CD4-positive, alpha-beta T cell (primary cell): ENCODE measurements around the gene SELPLG. TPM values are rescaled to one million over a fixed set of nuclear protein-coding genes. Genes with fewer than 3 reads are reported as not detected.
"Not testable (repeated sequence)": the region's sequence is repeated elsewhere in the genome, so short reads cannot be mapped to it uniquely, and the experiment has no call there.

Experiments
- ATAC-seq: fragments of 200-7000 bp; cut with Tn5 transposase; one replicate; pipeline ENCODE4 v1.10.0; 2022; ENCODE audit warnings: mild to moderate bottlenecking; ENCODE audit not compliant: poor library complexity
- CTCF ChIA-PET: fragments of 350-600 bp; sonication (Branson Sonifier 250); formaldehyde crosslinking; loops from one replicate; lab custom pipeline; 2021; ENCODE audit warnings: antibody characterized with exemption, inconsistent platforms; lab: Charles Lee
- POLR2A ChIA-PET: fragments of 350-600 bp; sonication (Branson Sonifier 250); formaldehyde crosslinking; loops from one replicate; lab custom pipeline; 2021; ENCODE audit warnings: antibody characterized with exemption, inconsistent platforms; lab: Charles Lee
- DNase-seq, 14 experiments: peaks; one replicate each; pipeline ENCODE4 v3.0.0-alpha.2; 2013 to 2020; ENCODE audit warnings: mixed read lengths in 2 of 14
- H3K27ac ChIP-seq, 2 donors: one replicate each; pipeline versions ENCODE4 v1.5.1 to v1.7.0; 2013; ENCODE audit warnings: low read length in 2 of 2, low read depth in 1 of 2, mild to moderate bottlenecking in 1 of 2
- H3K27me3 ChIP-seq, 2 experiments: 1 replicate in 1 of 2; 2 replicates in 1 of 2; pipeline versions ENCODE4 v1.6.1 to v1.7.0; 2013; ENCODE audit warnings: low read length in 2 of 2, control low read depth in 1 of 2, mild to moderate bottlenecking in 1 of 2, moderate library complexity in 1 of 2; ENCODE audit not compliant: insufficient read depth in 2 of 2, control insufficient read depth in 1 of 2
- H3K36me3 ChIP-seq: one replicate; pipeline ENCODE4 v1.6.1; 2013; ENCODE audit warnings: low read length, control low read depth; ENCODE audit not compliant: insufficient read depth
- H3K4me1 ChIP-seq: one replicate; pipeline ENCODE4 v1.6.1; 2013; ENCODE audit warnings: low read length, control low read depth; ENCODE audit not compliant: insufficient read depth
- H3K4me3 ChIP-seq: one replicate; pipeline ENCODE4 v1.5.1; 2013; ENCODE audit warnings: mild to moderate bottlenecking, low read length, moderate library complexity
- H3K9me3 ChIP-seq, 2 experiments: 1 replicate in 1 of 2; 2 replicates in 1 of 2; pipeline versions ENCODE4 v1.6.1 to v1.7.0; 2013; ENCODE audit warnings: low read length in 2 of 2, mild to moderate bottlenecking in 2 of 2, control low read depth in 1 of 2, moderate library complexity in 1 of 2; ENCODE audit not compliant: control insufficient read depth in 1 of 2, insufficient read depth in 1 of 2
- H3K27ac Mint-ChIP-seq: one replicate; pipeline ENCODE4 v1.8.0; 2020; ENCODE audit warnings: mixed read lengths
- H3K27me3 Mint-ChIP-seq: one replicate; pipeline ENCODE4 v1.8.0; 2021; ENCODE audit warnings: mixed read lengths
- H3K36me3 Mint-ChIP-seq: one replicate; pipeline ENCODE4 v1.8.0; 2021; ENCODE audit warnings: low read depth, mixed read lengths
- H3K4me1 Mint-ChIP-seq: one replicate; pipeline ENCODE4 v1.8.0; 2021; ENCODE audit warnings: low read depth, mixed read lengths
- H3K4me3 Mint-ChIP-seq: one replicate; pipeline ENCODE4 v1.8.0; 2020; ENCODE audit warnings: mild to moderate bottlenecking, mixed read lengths
- H3K9me3 Mint-ChIP-seq: one replicate; pipeline ENCODE4 v1.8.0; 2020; ENCODE audit warnings: mixed read lengths
- CTCF ChIP-seq: fragments of 200-600 bp; IDR thresholded peaks from one replicate; pipeline ENCODE4 v1.8.0; 2022; ENCODE audit warnings: antibody characterized with exemption, mild to moderate bottlenecking
- intact Hi-C, 2 experiments: fragments of 100-400 bp; cut with DNase I in 1 of 2; cut with micrococcal nuclease in 1 of 2; formaldehyde crosslinking; loops; one replicate each; pipeline versions ENCODE4 v1.15.1 to v1.9.0; 2023 to 2025; cut with DNase I, micrococcal nuclease
- total RNA-seq, 174 experiments: library from RNA in 2 of 174; stranded (reverse) in 2 of 174; gene quantifications; one replicate each; pipeline ENCODE4 v1.2.3 and lab custom pipeline; 2021 to 2026

SELPLG gene
- total RNA-seq, 2 experiments from 2014 or later, result 25.7 to 27.8 TPM

GRCh38 chr12:108575199-108575912, 58.3 kb downstream of the SELPLG start:
- Histone ChIP-seq H3K36me3 (no peaks in the 10 kb centered on the region), H3K4me3 (no peak overlapping the region), H3K4me1 (peaks cover 25% of the 10 kb centered on the region), H3K27ac (no peak overlapping the region), H3K27me3 (no peaks in the 10 kb centered on the region), H3K9me3 (no peaks in the 10 kb centered on the region)
- no peaks in the 10 kb centered on the region for H3K27me3 Mint-ChIP-seq
- intact Hi-C loops, result no loop called here
- POLR2A ChIA-PET, result interaction anchor here (1.3 to 3.3 kb wide), 4 partner anchors 8 to 58 kb away, joined by 3 to 19 read pairs (median 14); partner anchors contain the start of genes ISCU, SART3 and SELPLG
- H3K27ac Mint-ChIP-seq, result peak overlapping the region; percentile 76
- TF ChIP-seq CTCF, result no peak
- DNase-seq (peak in 3 of 14 experiments; percentile 25 to 34 (median 34)), ATAC-seq (peak; percentile 70)
- H3K9me3 Mint-ChIP-seq, result no peaks in the 10 kb centered on the region
- peaks cover 56% of the 10 kb centered on the region for H3K4me1 Mint-ChIP-seq
- CTCF ChIA-PET, result interaction anchor here (1.6 kb wide), 1 partner anchor 43 kb away, joined by 3 read pairs; no protein-coding TSS in a partner anchor
- peak overlapping the region; percentile 48 for H3K4me3 Mint-ChIP-seq
- H3K36me3 Mint-ChIP-seq, result peaks cover 4% of the 10 kb centered on the region

- peaks cover 33% of the 10 kb centered on the region for H3K4me1 ChIP-seq
- H3K36me3 Mint-ChIP-seq, H3K4me3 ChIP-seq, H3K4me3 Mint-ChIP-seq, ATAC-seq, H3K9me3 Mint-ChIP-seq, H3K27me3 Mint-ChIP-seq, DNase-seq, H3K27me3 ChIP-seq, intact Hi-C loops, H3K9me3 ChIP-seq, H3K36me3 ChIP-seq, H3K27ac ChIP-seq: not testable (repeated sequence)
- Mint-ChIP-seq H3K27ac (peak overlapping the region; percentile 76), H3K4me1 (peaks cover 66% of the 10 kb centered on the region)
- ChIA-PET POLR2A (interaction anchor here (2.1 kb wide), 1 partner anchor 59 kb away, joined by 11 read pairs; the partner anchor contains the start of gene SELPLG), CTCF (interaction anchor here (1.6 kb wide), 1 partner anchor 44 kb away, joined by 3 read pairs; no protein-coding TSS in a partner anchor)
Measured at GRCh38 chr12:108574276-108574675, 59.4 kb downstream of the SELPLG start.

GRCh38 chr12:108573317-108573716, 60.4 kb downstream of the SELPLG start:
- Histone ChIP-seq H3K27ac (no peak overlapping the region), H3K27me3 (no peaks in the 10 kb centered on the region), H3K4me3 (no peak overlapping the region), H3K36me3 (peaks cover 9% of the 10 kb centered on the region), H3K4me1 (peaks cover 42% of the 10 kb centered on the region), H3K9me3 (no peaks in the 10 kb centered on the region)
- no peak for TF ChIP-seq CTCF
- intact Hi-C loops, result no loop called here
- no peak for DNase-seq
- CTCF ChIA-PET, result interaction anchor here (1.2 kb wide), 1 partner anchor 45 kb away, joined by 8 read pairs; no protein-coding TSS in a partner anchor
- Mint-ChIP-seq H3K4me3 (no peak overlapping the region), H3K9me3 (no peaks in the 10 kb centered on the region), H3K27ac (peak overlapping the region; percentile 90), H3K36me3 (peaks cover 18% of the 10 kb centered on the region), H3K27me3 (no peaks in the 10 kb centered on the region), H3K4me1 (peaks cover 76% of the 10 kb centered on the region)
- ATAC-seq, result no peak
- POLR2A ChIA-PET, result interaction anchor here (0.8 to 1.6 kb wide), 2 partner anchors 44 to 1618 kb away, joined by 5 to 6 read pairs; partner anchors contain the start of gene TMEM263
